ENCODE data around the gene BHLHE23. TPM values are rescaled to one million over a fixed set of nuclear protein-coding genes. Genes with fewer than 3 reads are reported as not detected.

Gene BHLHE23
- total RNA-seq, 4 donors from 2014 or later = not detected

DNA sequence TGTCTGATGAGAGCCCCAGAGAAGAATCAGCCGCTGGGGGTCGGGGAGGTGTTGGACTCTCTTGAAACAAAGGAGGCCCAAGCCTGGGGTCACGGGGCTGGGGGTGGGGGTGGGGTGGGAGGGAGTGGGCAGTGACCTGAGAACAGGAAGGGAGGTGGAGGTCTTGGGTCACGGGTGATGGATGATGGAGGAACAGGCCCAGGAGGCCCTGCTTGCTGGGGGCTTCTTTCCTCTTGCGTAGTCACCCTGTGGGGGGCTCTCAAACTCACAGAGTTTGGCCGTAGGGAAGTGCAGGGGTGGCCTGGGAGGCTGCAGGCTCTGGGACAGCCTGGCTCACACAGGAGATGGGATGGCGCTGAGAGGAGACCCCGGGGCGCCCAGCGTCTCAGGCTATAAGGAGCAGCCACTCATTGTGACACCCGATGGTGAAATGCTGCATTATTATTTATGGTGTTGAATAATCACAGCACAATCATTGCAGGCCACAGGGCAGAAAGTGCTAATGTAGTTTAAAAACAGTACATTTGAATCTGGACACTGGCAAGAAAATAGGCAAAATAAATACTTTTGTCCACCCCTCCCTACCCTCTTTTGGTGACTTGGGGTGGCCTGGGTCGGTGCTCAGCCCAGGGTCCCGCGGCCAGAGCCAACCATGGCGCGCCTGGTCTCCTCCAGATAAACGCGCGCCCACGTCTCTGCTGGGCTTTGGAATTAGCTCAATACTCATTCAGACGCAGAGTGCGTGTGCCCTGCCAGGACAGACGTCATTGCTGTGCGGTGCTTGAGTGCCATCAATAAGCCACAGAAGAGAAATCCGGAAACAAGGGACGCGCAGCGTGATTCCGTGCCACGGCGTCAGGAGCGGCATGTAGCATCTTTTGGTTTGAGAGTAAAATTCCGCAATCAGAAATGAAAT lies 27.3 kb upstream of the BHLHE23 start:
- H3K27me3 ChIP-seq = peaks cover 0 to 99% (median 25%) of the 10 kb centered on the region in 4 donors
- no peak for TF ChIP-seq EP300 (IDR thresholded peaks at IDR 0.05)
- no peak for TF ChIP-seq POLR2AphosphoS5 (IDR thresholded peaks at IDR 0.05)
- TF ChIP-seq, protein P1, sequence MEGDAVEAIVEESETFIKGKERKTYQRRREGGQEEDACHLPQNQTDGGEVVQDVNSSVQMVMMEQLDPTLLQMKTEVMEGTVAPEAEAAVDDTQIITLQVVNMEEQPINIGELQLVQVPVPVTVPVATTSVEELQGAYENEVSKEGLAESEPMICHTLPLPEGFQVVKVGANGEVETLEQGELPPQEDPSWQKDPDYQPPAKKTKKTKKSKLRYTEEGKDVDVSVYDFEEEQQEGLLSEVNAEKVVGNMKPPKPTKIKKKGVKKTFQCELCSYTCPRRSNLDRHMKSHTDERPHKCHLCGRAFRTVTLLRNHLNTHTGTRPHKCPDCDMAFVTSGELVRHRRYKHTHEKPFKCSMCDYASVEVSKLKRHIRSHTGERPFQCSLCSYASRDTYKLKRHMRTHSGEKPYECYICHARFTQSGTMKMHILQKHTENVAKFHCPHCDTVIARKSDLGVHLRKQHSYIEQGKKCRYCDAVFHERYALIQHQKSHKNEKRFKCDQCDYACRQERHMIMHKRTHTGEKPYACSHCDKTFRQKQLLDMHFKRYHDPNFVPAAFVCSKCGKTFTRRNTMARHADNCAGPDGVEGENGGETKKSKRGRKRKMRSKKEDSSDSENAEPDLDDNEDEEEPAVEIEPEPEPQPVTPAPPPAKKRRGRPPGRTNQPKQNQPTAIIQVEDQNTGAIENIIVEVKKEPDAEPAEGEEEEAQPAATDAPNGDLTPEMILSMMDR (IDR thresholded peaks at IDR 0.05) = no peak
- TF ChIP-seq POLR2A (IDR thresholded peaks at IDR 0.05; ENCODE audit: low read depth) = no peak
- H3K36me3 ChIP-seq = no peaks in the 10 kb centered on the region
- no peak overlapping the region for H3K4me3 ChIP-seq
- intact Hi-C loops (cut with DNase I) = no loop called here
- WGBS = 73% methylated on average over 33 of the region's 33 CpGs
- DNase-seq (ENCODE audit: extremely low spot score) = no peak
- no peak overlapping the region for H3K27ac ChIP-seq (replicated peaks in 1 of 4)
- H3K4me1 ChIP-seq = peaks cover 0 to 14% (median 5%) of the 10 kb centered on the region in 4 donors
- no peaks in the 10 kb centered on the region for H3K9me3 ChIP-seq

DNA sequence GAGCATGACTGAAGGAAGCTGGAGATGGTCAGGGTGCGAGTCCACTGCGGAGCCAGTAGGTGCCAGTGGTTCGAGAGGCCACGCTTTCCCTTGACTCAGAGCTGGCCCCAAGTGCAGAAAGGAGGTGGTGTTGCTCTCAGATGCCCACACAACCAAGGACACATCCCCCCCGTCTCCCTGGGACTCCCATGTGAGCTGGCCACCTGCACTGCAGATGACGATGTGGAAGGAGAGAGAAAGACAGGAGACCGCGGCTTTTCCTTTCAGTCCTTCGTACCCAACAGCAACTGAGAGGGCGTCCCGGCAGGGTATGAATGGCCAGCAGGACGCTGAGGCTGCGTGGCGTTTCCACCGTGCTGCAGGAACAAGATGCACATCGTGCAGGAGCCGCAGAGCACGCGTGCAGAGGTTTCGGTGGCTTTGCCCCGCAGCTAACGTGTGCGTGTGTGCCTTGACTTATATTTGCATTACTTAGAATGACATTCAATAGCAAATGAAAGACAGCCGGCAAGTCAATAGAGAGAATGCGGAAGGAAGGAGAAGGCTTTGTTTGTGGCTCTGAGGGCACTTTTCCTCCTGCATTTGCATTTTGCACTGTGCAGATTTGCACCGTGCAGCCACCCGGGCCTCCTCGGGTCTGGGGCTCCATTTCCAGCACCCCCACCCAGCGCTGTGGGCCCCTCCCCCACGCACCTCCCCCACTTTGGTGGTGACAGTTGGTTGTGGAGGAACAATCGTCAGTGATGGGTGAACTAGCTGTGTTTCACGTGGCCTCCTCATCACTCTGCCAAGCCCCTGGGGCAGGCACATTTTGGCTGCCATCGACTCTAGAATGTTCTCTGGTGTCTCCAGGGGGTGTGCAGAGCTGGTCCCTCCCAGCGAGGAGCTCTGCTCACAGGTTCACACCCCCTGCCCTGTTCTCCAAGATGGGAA lies 26.4 kb upstream of the BHLHE23 start:
- intact Hi-C loops (cut with DNase I) = no loop called here
- no peaks in the 10 kb centered on the region for H3K9me3 ChIP-seq
- H3K4me1 ChIP-seq = peaks cover 0 to 14% (median 5%) of the 10 kb centered on the region in 4 donors
- H3K4me3 ChIP-seq = no peak overlapping the region
- H3K27me3 ChIP-seq = peaks cover 0 to 96% (median 27%) of the 10 kb centered on the region in 4 donors
- no peaks in the 10 kb centered on the region for H3K36me3 ChIP-seq
- H3K27ac ChIP-seq (replicated peaks in 1 of 4) = no peak overlapping the region
- no peak for DNase-seq (ENCODE audit: extremely low spot score)
- WGBS = 10% methylated on average over 30 of the region's 34 CpGs
- TF ChIP-seq POLR2A (IDR thresholded peaks at IDR 0.05; ENCODE audit: low read depth) (no peak), POLR2AphosphoS5 (IDR thresholded peaks at IDR 0.05) (no peak), EP300 (IDR thresholded peaks at IDR 0.05) (no peak)
- TF ChIP-seq, protein P1 (IDR thresholded peaks at IDR 0.05) = no peak

DNA sequence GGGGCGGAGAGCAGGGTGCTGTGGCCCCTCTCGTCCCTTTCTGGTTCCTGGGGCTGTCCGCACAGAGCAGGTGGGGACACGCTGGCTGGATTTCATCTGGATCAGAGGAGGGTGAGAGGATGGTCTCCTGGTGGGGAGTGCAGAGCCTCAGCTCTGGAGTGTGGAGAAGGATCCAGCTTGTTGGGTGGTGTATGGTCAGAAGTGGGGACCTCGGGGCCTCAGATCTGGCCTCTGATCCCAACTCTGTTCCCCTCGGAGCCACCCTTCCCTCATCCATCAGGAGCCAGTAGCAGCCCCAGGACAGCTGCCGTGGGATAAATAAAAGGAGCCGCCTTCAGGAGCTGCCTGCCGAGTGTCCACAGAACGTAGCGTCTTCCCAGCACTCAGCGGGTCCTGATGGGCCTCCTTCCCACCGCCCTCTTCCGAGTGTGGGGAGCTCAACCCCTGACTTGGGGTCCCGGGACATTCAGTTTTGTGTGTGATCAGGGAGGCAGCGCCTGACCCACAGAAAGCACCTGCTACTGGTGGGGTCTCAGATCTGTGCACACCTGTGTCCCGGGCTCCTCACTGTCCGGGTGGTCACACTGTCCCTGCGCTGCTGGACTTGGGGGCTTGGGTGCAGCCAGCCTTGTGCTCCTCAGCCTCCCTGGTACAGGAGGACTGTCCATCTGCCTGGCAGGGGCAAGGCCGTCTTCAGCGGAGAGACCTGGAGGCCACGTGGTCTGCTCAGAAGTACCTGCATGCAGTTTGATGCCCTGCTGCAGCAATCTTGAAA lies 25.4 kb upstream of the BHLHE23 start:
- H3K27ac ChIP-seq (replicated peaks in 1 of 4) = no peak overlapping the region
- H3K36me3 ChIP-seq = no peaks in the 10 kb centered on the region
- DNase-seq (ENCODE audit: extremely low spot score) = no peak
- H3K4me1 ChIP-seq = peaks cover 0 to 14% (median 5%) of the 10 kb centered on the region in 4 donors
- H3K4me3 ChIP-seq = no peak overlapping the region
- no peaks in the 10 kb centered on the region for H3K9me3 ChIP-seq
- 62% methylated on average over 17 of the region's 22 CpGs for WGBS
- intact Hi-C loops (cut with DNase I) = no loop called here
- peaks cover 0 to 96% (median 29%) of the 10 kb centered on the region in 4 donors for H3K27me3 ChIP-seq
- no peak for TF ChIP-seq POLR2A (IDR thresholded peaks at IDR 0.05; ENCODE audit: low read depth)

DNA sequence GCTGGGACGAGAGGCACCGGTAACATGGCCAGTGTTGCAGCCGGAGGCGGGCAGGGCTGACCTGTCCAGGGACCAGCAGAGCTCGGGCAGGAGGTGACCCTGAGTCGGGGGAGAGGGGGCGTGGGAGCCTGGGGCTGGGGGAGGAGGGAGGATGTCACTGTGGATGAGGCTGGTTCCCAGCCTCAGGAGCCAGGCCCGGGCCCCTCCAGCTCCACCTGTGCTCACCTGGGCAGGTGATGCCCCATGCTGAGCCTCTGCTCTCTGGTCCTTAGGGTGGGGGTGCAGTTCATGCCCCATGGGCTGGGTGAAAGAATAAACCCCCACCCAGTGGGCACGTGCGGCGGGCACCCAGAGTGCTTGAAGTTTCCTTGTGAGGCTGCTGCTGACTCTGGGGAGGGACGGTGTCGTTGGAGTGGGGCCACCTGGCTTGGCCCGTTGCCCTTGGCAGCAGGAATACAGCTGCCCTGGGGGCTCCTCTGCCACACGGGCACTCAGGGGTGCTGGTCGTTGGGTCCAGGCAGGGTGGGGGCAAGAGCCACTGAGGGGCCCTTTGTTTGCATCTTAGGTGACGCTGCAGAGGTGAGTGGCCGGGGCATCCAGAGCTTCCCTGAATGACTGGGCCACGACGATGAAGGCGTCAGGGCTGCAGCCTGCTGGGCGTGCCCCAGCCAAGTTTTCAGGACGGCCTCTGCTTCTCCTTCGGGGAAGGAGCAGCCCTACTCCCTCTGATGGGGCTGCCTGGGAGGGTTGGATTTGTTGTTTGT lies 24.7 kb upstream of the BHLHE23 start:
- intact Hi-C loops (cut with DNase I) = no loop called here
- Histone ChIP-seq H3K27ac (replicated peaks in 1 of 4) (no peak overlapping the region), H3K4me1 (peaks cover 0 to 14% (median 5%) of the 10 kb centered on the region in 4 donors), H3K36me3 (no peaks in the 10 kb centered on the region), H3K4me3 (no peak overlapping the region), H3K27me3 (peaks cover 0 to 96% (median 37%) of the 10 kb centered on the region in 4 donors), H3K9me3 (no peaks in the 10 kb centered on the region)
- no peak for DNase-seq (ENCODE audit: extremely low spot score)
- WGBS = 69% methylated on average over 9 of the region's 24 CpGs
- TF ChIP-seq EP300 (IDR thresholded peaks at IDR 0.05) (no peak), POLR2AphosphoS5 (IDR thresholded peaks at IDR 0.05) (no peak), POLR2A (IDR thresholded peaks at IDR 0.05; ENCODE audit: low read depth) (no peak)
- TF ChIP-seq, protein P1 (IDR thresholded peaks at IDR 0.05) = no peak
